OCI-LY3 (cell line): ENCODE measurements around the gene C19orf81.

ENCODE experiments used
- EZH2phosphoT487 ChIP-seq: fragments of 200-600 bp; shearing (Covaris generic); IDR thresholded peaks from 2 replicates; pipeline ENCODE4 v1.6.1; 2018; ENCODE audit warnings: antibody characterized with exemption, mixed run types, low read depth
- TF ChIP-seq, protein P1 (sequence below): fragments of 200-600, 300-600 bp; sonication (generic); IDR thresholded peaks from 2 replicates; pipeline ENCODE4 v1.5.1; 2014; ENCODE audit warnings: antibody characterized with exemption, low read length, low read depth

DNA sequence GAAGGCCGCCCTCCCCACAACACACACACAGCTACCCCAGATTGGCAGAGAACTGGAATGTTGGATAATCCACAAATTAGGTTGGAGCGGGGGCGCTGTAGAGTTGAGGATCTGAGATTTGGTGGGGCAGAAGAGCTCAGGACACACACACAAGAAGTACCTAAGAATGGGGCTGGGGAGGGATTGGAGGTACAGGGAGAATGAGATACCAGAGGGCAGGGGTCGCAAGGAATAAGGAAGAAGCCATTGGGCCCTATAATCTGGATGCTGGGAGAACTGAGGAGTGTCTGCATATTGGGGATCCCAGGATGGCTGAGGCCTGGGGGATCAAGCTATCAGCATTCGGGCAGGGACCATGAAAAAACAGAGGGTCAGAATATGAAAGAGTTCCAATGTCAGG is 21.1 kb upstream of the C19orf81 start:
- TF ChIP-seq, protein P1, sequence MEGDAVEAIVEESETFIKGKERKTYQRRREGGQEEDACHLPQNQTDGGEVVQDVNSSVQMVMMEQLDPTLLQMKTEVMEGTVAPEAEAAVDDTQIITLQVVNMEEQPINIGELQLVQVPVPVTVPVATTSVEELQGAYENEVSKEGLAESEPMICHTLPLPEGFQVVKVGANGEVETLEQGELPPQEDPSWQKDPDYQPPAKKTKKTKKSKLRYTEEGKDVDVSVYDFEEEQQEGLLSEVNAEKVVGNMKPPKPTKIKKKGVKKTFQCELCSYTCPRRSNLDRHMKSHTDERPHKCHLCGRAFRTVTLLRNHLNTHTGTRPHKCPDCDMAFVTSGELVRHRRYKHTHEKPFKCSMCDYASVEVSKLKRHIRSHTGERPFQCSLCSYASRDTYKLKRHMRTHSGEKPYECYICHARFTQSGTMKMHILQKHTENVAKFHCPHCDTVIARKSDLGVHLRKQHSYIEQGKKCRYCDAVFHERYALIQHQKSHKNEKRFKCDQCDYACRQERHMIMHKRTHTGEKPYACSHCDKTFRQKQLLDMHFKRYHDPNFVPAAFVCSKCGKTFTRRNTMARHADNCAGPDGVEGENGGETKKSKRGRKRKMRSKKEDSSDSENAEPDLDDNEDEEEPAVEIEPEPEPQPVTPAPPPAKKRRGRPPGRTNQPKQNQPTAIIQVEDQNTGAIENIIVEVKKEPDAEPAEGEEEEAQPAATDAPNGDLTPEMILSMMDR, result peak; percentile 16; the same call in 1 of the 2 replicates
- TF ChIP-seq EZH2phosphoT487, result no peak
